Activated T-cell treated with anti-CD3 and anti-CD28 coated beads, Interleukin-2, amount 50 U/mL, for 24 hours (primary cell): ENCODE results near the gene MAPKAPK2.
"Not testable (repeated sequence)": the region's sequence is repeated elsewhere in the genome, so short reads cannot be mapped to it uniquely, and the experiment has no call there.

ENCODE experiments used
- DNase-seq: peaks from one replicate; pipeline ENCODE4 v3.0.0-alpha.2; 2020
- H3K27ac Mint-ChIP-seq: 2 replicates; pipeline ENCODE4 v1.8.0; 2020; ENCODE audit warnings: mild to moderate bottlenecking, mixed read lengths
- H3K27me3 Mint-ChIP-seq: 2 replicates; pipeline ENCODE4 v1.8.0; 2020; ENCODE audit warnings: mixed read lengths
- H3K36me3 Mint-ChIP-seq: 2 replicates; pipeline ENCODE4 v1.8.0; 2020; ENCODE audit warnings: low read depth, mixed read lengths
- H3K4me1 Mint-ChIP-seq: 2 replicates; pipeline ENCODE4 v1.8.0; 2020; ENCODE audit warnings: low read depth, mixed read lengths
- H3K4me3 Mint-ChIP-seq: 2 replicates; pipeline ENCODE4 v1.8.0; 2020; ENCODE audit warnings: mild to moderate bottlenecking, moderate library complexity, mixed read lengths
- H3K9me3 Mint-ChIP-seq: 2 replicates; pipeline ENCODE4 v1.8.0; 2020; ENCODE audit warnings: mixed read lengths

The MAPKAPK2 gene

DNA sequence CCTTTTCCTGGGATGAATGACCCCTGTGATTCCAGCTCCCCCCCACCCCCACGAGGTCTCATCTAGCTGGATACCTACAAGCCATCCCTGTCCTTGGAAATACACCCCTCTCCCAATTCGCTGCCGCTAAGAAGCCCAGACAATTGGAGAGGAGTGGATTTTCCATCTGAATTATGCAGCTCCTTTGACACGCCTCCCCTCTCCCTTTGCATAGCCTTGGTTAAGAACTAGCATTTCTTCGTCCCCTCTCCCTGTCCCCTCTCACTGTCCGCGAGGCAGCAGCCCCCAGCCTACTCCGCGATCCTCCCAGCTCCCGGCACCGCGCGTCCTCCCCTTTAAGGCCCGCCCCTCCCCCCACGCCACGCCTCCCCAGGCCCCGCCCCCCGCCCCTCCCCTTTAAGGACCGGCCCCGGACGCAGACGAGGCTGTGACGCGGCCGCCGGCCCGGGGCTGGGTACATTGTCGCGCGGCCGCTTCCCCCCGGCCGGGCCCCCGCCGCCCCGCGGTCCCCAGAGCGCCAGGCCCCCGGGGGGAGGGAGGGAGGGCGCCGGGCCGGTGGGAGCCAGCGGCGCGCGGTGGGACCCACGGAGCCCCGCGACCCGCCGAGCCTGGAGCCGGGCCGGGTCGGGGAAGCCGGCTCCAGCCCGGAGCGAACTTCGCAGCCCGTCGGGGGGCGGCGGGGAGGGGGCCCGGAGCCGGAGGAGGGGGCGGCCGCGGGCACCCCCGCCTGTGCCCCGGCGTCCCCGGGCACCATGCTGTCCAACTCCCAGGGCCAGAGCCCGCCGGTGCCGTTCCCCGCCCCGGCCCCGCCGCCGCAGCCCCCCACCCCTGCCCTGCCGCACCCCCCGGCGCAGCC lies at the start of gene MAPKAPK2:
Gene MAPKAPK2 (plus strand): TSS at position 428 of the 856 bp plus-strand sequence. CDS start 325 bp downstream, at position 753.
- H3K36me3 Mint-ChIP-seq = peaks cover 17% of the 10 kb centered on the region
- H3K27ac Mint-ChIP-seq = peak within 1 kb of the TSS; percentile 96
- H3K27me3 Mint-ChIP-seq = peaks cover 2% of the 10 kb centered on the region
- peaks cover 72% of the 10 kb centered on the region for H3K4me1 Mint-ChIP-seq
- H3K4me3 Mint-ChIP-seq = peak within 1 kb of the TSS; percentile 98
- H3K9me3 Mint-ChIP-seq = no peaks in the 10 kb centered on the region
- peak; percentile 84 for DNase-seq

DNA sequence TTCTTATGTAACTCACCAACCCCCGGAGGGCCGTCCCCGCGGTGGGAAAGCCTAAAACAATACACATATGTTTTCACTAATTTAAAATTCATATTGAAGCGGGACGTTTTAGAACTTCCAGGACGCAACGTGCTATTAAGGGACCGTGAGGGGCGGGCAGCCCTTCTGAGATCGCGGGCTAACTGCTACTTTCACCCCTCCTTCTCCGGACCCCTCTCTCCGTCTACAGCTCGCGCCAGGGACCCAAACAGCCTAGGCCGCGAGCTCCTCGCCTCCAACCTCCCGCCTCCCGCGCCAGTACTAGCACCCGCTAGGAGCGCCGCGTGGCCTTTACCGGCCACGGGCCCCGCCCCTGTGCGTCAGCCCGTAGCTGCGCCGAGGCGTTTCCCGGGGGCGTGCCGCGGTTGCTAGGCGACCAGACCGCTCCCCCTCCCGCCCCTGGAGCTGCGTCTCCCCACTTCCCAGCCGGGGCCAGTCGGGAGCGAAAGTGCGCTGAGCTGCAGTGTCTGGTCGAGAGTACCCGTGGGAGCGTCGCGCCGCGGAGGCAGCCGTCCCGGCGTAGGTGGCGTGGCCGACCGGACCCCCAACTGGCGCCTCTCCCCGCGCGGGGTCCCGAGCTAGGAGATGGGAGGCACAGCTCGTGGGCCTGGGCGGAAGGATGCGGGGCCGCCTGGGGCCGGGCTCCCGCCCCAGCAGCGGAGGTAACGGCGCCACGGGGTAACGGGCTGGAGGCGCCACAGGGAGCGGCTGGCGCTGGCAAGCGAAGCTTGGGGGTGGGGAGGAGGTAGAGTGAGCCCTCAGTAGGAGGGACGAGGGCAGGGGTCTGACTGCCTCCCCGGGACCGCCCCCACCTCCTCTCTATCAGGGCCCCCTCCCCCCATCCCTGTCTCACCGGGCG lies 49.4 kb upstream of the MAPKAPK2 start, which contains the start of gene DYRK3:
Gene DYRK3 (plus strand): TSS at position 457 of the 898 bp plus-strand sequence. CDS start 168 bp downstream, at position 625.
- Mint-ChIP-seq H3K27me3 (peaks cover 9% of the 10 kb centered on the region), H3K9me3 (no peaks in the 10 kb centered on the region), H3K36me3 (peaks cover 13% of the 10 kb centered on the region), H3K27ac (peak within 1 kb of the TSS; percentile 92), H3K4me3 (peak within 1 kb of the TSS; percentile 83), H3K4me1 (peaks cover 29% of the 10 kb centered on the region)
- DNase-seq = peak; percentile 95

DNA sequence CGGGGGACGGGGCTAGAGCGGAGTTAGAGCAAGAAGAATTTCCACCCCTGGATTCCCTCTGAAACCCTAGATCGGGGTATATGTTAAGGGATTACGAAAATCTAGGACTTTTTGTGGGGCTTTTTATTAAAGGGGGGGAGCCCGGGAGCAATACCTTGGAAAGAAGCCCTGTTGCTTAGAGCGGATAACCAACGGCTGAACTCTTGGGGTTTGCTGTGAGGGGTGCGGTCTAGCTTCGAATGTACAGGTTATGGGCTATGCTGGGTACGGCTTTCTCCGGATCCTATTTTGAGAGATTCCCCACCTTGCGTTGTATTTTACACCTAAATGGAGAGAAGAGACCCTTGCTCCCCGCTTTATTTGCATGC lies 48.7 kb upstream of the MAPKAPK2 start:
- peak overlapping the region; percentile 83 for H3K4me3 Mint-ChIP-seq
- no peaks in the 10 kb centered on the region for H3K9me3 Mint-ChIP-seq
- H3K4me1 Mint-ChIP-seq = peaks cover 29% of the 10 kb centered on the region
- no peak for DNase-seq
- peaks cover 9% of the 10 kb centered on the region for H3K27me3 Mint-ChIP-seq
- H3K27ac Mint-ChIP-seq = no peak overlapping the region
- peaks cover 13% of the 10 kb centered on the region for H3K36me3 Mint-ChIP-seq

DNA sequence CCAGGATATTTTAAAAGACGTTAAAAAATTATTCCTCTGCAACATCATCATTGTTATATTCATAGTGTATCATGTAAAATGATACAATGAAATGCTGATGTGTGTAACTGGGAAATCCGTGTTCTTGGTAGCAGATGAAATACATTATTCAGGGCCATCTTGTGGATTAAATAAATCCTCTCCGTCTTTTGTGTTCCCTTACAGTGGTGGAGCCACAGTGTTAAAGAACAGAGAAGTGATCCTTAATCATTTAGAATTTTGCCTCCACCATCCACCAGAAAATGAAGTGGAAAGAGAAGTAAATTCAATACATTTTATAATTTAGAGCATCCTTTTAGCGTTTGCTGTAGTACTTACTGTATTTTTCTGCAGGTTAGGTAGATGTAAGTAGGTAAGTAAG lies 48.0 kb upstream of the MAPKAPK2 start:
- no peak for DNase-seq
- H3K9me3 Mint-ChIP-seq = no peaks in the 10 kb centered on the region
- H3K27ac Mint-ChIP-seq = no peak overlapping the region
- H3K4me3 Mint-ChIP-seq = peak overlapping the region; percentile 83
- peaks cover 13% of the 10 kb centered on the region for H3K36me3 Mint-ChIP-seq
- peaks cover 9% of the 10 kb centered on the region for H3K27me3 Mint-ChIP-seq
- H3K4me1 Mint-ChIP-seq = peaks cover 29% of the 10 kb centered on the region

DNA sequence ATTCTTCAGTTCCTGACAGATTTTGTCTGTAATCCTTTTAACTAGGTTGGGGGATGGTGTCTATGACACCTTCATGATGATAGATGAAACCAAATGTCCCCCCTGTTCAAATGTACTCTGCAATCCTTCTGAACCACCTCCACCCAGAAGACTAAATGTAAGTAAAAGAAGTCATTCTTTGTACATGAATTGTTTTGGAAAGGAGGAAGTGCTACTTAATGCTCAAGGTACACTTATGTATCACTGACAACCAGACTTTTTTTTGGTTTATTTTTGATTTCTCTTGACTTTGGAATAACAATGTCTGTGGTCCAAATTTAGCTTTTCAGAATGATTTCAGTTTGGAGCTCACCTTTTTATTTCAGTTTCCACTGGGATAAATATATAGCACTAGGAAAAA lies 47.1 kb upstream of the MAPKAPK2 start:
- Mint-ChIP-seq H3K9me3 (no peaks in the 10 kb centered on the region), H3K27me3 (peaks cover 9% of the 10 kb centered on the region), H3K27ac (no peak overlapping the region), H3K4me3 (peak overlapping the region; percentile 83), H3K36me3 (peaks cover 15% of the 10 kb centered on the region), H3K4me1 (peaks cover 29% of the 10 kb centered on the region)
- DNase-seq = no peak

DNA sequence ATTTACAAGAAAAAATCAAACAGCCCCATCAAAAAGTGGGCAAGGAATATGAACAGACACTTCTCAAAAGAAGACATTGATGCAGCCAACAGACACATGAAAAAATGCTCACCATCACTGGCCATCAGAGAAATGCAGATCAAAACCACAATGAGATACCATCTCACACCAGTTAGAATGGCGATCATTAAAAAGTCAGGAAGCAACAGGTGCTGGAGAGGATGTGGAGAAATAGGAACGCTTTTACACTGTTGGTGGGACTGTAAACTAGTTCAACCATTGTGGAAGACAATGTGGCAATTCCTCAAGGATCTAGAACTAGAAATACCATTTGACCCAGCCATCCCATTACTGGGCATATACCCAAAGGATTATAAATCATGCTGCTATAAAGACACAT lies 42.6 kb upstream of the MAPKAPK2 start:
- not testable (repeated sequence) for H3K27me3 Mint-ChIP-seq, H3K27ac Mint-ChIP-seq
- peaks cover 21% of the 10 kb centered on the region for H3K36me3 Mint-ChIP-seq

DNA sequence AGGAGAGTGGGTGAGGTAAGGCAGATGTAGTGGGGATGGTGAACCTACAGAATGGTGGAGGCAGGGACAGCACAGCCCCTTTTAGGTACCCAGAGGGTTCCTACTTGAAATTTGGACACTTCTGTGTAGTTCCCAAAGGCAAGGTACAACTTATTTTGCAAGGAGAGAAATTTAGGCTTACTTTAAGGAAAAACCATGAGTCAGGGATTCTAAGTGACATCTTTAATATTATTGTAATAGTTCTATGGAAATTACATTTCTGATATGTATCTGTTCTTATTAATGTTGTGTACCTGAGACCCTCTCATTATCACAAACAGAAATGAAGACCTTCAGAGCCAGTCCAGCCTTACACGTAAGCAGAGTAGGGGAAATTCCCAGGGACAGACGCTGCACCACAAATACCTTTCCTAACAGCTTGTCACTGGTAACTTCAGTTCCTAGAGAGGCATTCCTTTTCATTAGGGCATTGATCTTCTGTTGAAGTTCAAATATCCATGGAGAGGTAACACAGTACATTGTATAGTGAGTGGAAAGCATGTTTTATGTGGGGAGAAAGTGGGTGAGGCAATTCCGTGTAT lies 41.5 kb upstream of the MAPKAPK2 start:
- Mint-ChIP-seq H3K27ac (no peak overlapping the region), H3K4me1 (no peaks in the 10 kb centered on the region), H3K36me3 (peaks cover 33% of the 10 kb centered on the region), H3K4me3 (no peak overlapping the region), H3K9me3 (no peaks in the 10 kb centered on the region), H3K27me3 (no peaks in the 10 kb centered on the region)
- no peak for DNase-seq

More for the DNA sequence above, 42.6 kb upstream of the MAPKAPK2 start:
- not testable (repeated sequence) for DNase-seq, H3K9me3 Mint-ChIP-seq, H3K4me1 Mint-ChIP-seq, H3K4me3 Mint-ChIP-seq

DNA sequence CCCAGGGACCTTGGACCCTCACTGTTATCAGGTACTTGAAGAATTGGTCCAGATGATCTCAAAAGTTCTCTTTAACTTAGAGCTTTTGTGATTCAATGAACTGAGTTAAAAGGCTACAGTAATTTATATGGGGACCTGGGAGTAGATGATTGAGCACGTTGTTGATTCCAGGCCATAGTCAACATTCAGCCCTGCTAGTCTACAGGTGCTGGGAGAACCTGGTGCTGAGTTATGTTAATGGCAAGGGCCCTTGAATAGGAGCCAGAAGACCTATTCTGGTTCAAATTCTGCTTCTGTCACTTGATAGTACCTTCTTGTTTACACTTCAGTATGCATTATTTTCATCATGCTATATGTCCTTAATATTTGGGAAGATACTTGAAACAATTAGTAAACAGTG lies 38.2 kb upstream of the MAPKAPK2 start:
- Mint-ChIP-seq H3K36me3 (peaks cover 30% of the 10 kb centered on the region), H3K27ac (no peak overlapping the region), H3K27me3 (no peaks in the 10 kb centered on the region)

DNA sequence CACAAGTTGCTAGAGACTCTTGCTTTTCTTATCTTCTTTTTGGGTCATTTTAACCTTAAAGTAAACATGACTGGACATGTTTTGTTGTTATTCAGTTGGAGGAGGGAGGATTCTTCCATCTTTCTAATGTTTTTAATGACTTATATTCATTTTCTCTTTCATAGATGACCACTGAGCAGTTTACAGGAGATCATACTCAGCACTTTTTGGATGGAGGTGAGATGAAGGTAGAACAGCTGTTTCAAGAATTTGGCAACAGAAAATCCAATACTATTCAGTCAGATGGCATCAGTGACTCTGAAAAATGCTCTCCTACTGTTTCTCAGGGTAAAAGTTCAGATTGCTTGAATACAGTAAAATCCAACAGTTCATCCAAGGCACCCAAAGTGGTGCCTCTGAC lies 37.5 kb upstream of the MAPKAPK2 start:
- H3K27ac Mint-ChIP-seq = no peak overlapping the region
- no peaks in the 10 kb centered on the region for H3K27me3 Mint-ChIP-seq
- H3K4me1 Mint-ChIP-seq = no peaks in the 10 kb centered on the region
- H3K4me3 Mint-ChIP-seq = no peak overlapping the region
- no peaks in the 10 kb centered on the region for H3K9me3 Mint-ChIP-seq
- no peak for DNase-seq
- H3K36me3 Mint-ChIP-seq = peaks cover 32% of the 10 kb centered on the region

More for the DNA sequence above, 38.2 kb upstream of the MAPKAPK2 start:
- H3K4me1 Mint-ChIP-seq = no peaks in the 10 kb centered on the region
- H3K9me3 Mint-ChIP-seq = no peaks in the 10 kb centered on the region
- H3K4me3 Mint-ChIP-seq = no peak overlapping the region
- DNase-seq = no peak

DNA sequence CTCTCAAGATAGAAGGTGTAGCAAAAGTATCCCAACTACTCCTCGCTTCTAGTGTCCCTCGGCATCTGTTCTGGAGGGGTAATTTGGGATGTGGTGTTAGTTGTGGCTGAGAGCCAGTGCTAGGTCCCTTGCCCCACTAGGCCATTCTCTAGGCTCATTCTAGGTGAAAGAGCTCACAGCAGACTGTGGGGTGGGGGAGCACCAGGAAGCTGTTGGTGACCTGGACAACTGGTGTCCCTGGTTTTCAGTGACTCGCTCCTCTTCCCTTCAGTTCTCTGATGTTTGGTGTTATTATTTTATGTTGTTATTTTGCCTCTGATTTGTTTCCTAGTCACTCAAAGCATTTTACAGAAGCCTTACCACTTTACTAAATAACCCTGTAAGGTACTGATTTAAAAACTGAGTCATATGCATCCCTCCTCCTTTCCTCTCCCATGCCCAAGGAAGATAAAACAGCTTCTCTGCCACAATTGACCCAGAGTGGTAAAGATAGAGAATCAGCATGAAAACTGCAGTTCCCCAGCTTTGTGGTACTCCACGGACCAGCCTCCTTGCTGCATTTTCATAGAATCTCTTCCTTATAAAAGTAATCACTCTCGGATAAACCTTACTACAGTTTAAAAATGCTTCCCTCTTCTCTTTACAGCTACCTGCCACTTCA lies 35.3 kb upstream of the MAPKAPK2 start:
- H3K36me3 Mint-ChIP-seq = peaks cover 26% of the 10 kb centered on the region
- no peaks in the 10 kb centered on the region for H3K9me3 Mint-ChIP-seq
- no peaks in the 10 kb centered on the region for H3K4me1 Mint-ChIP-seq
- no peak overlapping the region for H3K4me3 Mint-ChIP-seq
- H3K27me3 Mint-ChIP-seq = no peaks in the 10 kb centered on the region
- H3K27ac Mint-ChIP-seq = no peak overlapping the region
- no peak for DNase-seq

DNA sequence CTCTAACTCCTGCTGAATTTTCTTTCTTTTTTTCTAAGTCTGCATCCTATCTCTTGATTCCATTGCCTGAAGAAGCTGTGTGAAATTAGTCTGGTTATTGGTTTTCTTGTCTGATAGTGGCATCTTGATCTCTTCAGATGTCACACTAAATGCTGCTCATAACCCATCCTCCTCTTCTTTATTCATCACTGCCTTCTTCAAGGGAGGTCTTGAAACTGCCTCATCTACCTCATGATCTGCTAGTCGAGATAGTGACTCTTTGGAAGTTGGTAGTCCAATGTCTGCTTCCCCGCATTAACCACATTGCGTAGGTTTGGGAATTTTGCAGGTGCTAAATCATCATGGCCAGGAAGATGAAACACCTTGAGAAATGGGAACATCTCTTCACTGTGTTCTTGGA lies 33.7 kb upstream of the MAPKAPK2 start:
- H3K4me3 Mint-ChIP-seq = no peak overlapping the region
- H3K36me3 Mint-ChIP-seq = peaks cover 26% of the 10 kb centered on the region
- no peak for DNase-seq
- H3K27me3 Mint-ChIP-seq = no peaks in the 10 kb centered on the region
- H3K9me3 Mint-ChIP-seq = no peaks in the 10 kb centered on the region
- H3K27ac Mint-ChIP-seq = no peak overlapping the region
- no peaks in the 10 kb centered on the region for H3K4me1 Mint-ChIP-seq

DNA sequence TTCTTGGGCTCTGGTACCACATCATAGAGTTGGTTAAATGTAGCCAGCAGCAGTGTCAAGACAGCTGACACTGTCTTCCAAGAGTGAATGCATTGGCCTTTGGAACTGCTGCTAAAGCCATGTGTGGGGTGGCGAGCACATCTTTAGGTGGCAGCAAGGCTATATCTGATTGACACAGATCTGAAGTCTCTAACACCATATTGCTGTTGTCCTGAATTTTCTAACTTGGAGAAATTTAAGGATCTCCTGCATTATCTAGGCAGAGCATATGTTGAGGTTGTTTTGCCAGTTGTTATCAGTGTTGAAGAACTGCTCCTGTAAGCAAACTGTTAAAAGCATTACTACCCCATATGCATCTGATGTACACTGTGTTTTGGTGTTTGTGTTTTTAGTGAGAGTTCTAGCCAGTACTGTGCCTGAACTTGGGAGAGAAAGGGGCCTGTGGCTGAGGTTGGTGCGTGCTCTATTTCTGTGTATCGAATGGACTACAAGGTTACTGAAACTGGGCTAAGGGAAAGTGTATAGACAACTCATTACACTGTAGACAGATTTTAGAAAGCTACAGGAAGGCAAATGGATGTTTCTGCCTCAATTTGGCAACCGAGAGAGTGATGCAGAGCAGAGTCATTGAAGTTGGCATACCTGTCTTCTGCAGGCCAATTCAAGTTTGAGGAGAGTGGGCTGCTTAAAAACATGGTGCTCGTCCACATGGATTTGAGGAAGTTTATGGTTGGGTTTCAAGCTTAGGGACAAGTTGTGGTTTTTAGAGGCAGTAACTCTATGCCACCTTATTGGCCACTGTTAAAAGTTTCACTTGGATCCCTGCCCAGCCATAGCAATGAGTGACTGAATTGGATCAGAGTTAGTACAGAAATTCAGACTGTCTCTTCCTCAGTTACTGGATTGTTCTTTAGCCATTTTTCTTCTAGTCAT lies 32.5 kb upstream of the MAPKAPK2 start:
- no peak for DNase-seq
- H3K27me3 Mint-ChIP-seq = peaks cover 7% of the 10 kb centered on the region
- no peaks in the 10 kb centered on the region for H3K9me3 Mint-ChIP-seq
- H3K36me3 Mint-ChIP-seq = peaks cover 22% of the 10 kb centered on the region
- no peaks in the 10 kb centered on the region for H3K4me1 Mint-ChIP-seq
- no peak overlapping the region for H3K4me3 Mint-ChIP-seq
- no peak overlapping the region for H3K27ac Mint-ChIP-seq

DNA sequence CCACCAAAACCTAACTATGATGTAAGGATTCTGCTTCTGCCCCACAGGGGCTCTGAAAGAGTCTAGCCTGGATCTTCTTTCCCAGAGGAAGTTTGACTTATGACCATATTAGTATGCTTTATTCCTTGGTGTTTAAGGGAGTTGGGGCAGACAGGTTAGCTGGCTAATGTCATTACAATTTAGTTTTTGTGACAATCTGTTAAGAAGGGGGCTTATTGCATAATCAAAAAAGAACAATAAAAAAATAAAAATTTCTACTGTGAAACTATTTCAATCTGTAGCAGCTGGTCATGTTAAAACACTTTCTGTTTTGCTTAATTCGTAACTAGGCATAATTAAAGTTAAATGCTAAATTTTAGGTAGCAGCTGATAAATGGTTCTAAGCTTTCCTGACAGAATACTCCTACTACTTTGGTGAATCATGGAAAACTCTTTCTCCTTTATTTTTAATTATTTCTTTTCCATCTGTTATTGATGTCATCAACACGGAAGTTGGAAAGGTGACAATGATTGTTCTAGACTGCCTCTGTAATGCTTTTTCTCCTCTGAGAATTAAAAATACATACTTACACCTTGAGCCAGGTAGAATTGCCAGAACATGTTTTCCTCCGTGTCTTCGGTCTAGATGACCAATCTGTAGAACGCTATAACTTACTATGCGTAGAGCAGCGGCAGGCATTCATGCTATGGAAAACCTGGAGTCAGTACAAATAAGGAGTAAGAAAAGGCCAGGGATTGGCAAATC lies 30.8 kb upstream of the MAPKAPK2 start:
- Mint-ChIP-seq H3K27me3 (peaks cover 24% of the 10 kb centered on the region), H3K27ac (no peak overlapping the region), H3K4me1 (peaks cover 11% of the 10 kb centered on the region), H3K4me3 (no peak overlapping the region), H3K36me3 (peaks cover 10% of the 10 kb centered on the region), H3K9me3 (no peaks in the 10 kb centered on the region)
- DNase-seq = no peak
